ENCODE measurements around the gene CFAP221.

Gene CFAP221

DNA sequence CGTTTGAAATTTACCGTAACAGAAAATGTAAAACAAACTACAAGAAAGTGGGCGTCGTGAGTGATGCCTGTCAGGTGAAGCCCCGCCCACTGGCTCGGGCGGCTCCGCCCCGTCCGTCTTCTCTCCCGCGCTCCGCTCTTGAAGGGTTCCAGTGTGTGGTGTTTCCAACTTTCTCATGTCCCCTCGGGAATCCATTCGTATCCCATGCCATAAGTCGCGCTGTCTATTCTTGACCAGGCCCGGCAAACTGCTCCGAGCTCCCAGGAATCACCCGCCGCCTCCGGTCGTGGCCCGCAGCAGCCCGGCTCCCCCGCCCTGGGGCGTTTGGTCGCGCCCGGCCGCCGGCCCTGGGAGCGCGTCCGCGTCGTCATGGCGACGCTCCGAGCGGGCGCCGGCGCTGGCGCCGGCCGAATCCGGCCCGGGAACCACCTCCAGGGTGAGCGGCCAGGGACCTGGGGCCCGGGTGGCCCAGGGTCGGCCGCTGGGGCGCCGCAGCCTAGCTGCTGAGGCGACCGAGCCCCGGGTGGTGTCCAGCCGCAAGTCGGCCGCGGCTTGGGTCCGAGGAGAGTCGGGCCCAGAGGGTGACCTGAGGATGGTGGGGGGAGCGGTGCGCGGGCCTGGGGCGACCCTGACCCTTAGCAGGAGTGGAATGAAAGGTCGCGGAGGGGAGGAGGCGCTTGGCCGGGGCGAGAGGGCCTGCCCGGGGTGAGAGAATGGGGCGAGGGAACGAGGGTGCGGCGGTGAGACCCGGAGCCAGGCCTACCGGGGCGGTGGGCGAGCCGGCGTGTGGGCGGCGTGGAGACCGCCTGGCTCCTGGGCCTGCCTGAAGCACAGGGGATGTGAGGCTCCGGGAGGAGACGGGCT lies at the start of gene CFAP221:
Gene CFAP221 (plus strand): TSS at position 375 of the 864 bp plus-strand sequence. CDS start 1,683 bp downstream, outside the sequence.
- H3K36me3 ChIP-seq (ENCODE audit: insufficient read depth, low read length) = no peaks in the 10 kb centered on the region
- H3K9ac ChIP-seq (ENCODE audit: low read depth, low read length) = peak within 1 kb of the TSS; percentile 87
- H3K4me1 ChIP-seq (ENCODE audit: insufficient read depth, low read length) = no peaks in the 10 kb centered on the region
- H3K9me3 ChIP-seq (ENCODE audit: control insufficient read depth, insufficient read depth, low read length) = no peaks in the 10 kb centered on the region

DNA sequence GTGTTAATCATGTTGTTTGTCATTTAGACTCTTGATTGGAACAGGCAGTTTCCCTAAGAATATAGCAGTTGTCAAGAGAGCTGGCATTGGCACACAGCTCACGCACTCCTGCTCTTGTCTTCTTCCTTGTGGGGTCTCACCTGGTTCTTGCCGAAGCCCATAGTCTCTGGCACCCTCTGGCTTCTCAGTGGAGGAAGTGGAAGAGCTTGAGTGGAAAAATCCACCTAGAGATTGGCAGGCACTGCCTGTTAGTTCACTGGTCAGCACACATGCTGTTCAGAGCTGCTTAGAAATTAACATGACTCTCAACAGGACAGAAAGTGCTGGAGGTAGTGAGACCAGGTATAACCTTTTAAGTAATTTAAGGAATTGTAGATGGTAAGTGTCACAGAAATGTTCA lies 48.3 kb upstream of the CFAP221 start:
- Histone ChIP-seq H3K36me3 (ENCODE audit: insufficient read depth, low read length) (no peaks in the 10 kb centered on the region), H3K4me1 (ENCODE audit: insufficient read depth, low read length) (peaks cover 10% of the 10 kb centered on the region), H3K9me3 (ENCODE audit: control insufficient read depth, insufficient read depth, low read length) (peaks cover 3% of the 10 kb centered on the region; the same call in 1 of the 2 replicates), H3K9ac (ENCODE audit: low read depth, low read length) (no peak overlapping the region)

DNA sequence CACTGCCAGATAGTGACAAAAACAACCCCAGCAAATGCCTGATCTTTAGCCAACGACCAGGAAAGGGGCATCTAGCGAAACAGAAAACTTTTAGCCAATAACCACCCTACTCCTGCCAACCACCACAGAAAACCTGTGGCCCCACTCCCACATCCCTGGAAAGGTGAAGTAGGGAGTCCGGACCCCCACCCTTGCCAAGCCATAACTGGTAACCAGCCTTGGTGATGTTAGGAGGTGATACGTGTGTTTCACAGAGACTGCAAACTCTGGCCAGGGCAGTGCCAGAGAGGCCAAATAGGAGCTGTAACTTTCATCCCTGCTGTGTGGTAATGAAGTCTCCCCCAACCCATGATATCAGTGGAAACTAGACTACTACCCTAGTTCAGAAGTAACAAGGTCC lies 47.6 kb upstream of the CFAP221 start:
- Histone ChIP-seq H3K9me3 (ENCODE audit: control insufficient read depth, insufficient read depth, low read length) (peaks cover 3% of the 10 kb centered on the region; the same call in 1 of the 2 replicates), H3K4me1 (ENCODE audit: insufficient read depth, low read length) (peaks cover 7% of the 10 kb centered on the region), H3K9ac (ENCODE audit: low read depth, low read length) (no peak overlapping the region), H3K36me3 (ENCODE audit: insufficient read depth, low read length) (no peaks in the 10 kb centered on the region)

DNA sequence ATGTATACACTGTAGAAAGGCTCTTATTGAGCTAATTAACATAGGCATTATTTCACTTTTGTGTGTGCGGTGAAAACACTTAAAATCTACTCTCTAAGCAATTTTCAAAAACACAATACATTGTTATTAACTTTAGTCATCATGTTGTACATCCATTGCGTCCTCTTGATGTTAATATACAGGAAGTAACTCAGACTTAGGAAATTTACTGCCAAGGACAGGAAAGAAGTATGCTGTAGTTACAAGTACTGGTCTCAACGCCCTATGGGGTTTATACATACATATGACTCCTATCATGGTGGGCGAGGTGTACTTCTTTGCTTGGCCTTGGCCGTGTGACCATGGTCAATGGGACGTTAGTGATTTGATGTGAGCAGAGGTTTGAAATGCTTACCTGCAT lies 35.5 kb upstream of the CFAP221 start:
- Histone ChIP-seq H3K36me3 (ENCODE audit: insufficient read depth, low read length) (no peaks in the 10 kb centered on the region), H3K9me3 (ENCODE audit: control insufficient read depth, insufficient read depth, low read length) (no peaks in the 10 kb centered on the region; the same call in 1 of the 2 replicates), H3K4me1 (ENCODE audit: insufficient read depth, low read length) (no peaks in the 10 kb centered on the region), H3K9ac (ENCODE audit: low read depth, low read length) (no peak overlapping the region)

DNA sequence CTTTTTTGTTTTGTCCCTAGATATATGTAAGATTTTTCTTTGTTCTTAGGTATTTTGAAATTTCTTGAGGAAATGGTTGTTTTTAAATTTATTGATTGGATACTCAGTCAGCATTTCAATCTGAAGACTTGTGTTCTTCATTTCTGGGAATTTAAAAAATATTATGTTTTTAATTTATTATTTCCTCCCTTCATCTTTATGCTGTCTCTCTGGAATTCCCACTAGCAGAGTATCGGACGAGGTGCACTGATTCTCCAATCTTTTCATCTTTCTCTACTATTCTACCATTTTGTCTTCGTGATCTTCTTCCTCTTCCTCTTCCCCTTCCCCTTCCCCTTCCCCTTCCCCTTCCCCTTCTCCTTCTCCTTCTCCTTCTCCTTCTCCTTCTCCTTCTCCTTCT lies 32.3 kb upstream of the CFAP221 start:
- Histone ChIP-seq H3K36me3 (ENCODE audit: insufficient read depth, low read length) (no peaks in the 10 kb centered on the region), H3K9ac (ENCODE audit: low read depth, low read length) (no peak overlapping the region), H3K4me1 (ENCODE audit: insufficient read depth, low read length) (no peaks in the 10 kb centered on the region), H3K9me3 (ENCODE audit: control insufficient read depth, insufficient read depth, low read length) (no peaks in the 10 kb centered on the region; the same call in 1 of the 2 replicates)

DNA sequence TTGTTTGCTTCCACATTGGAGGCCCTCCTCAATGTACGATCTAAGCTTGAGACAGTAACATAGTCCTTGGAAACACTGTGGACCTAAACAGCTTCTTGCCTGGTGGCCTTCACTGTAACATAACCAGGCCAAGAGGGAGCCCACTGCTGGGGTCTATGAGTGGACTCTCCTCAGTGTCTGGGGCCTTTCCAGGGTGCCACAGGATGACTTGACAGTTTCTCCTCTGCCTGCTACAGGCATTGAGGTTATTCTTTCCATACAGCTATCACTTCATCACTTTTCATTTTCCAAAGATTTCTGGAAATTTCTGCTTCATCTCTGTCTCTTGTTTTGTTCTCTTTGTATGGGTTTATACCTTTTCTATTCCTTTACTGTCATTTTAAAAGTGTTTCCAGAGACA lies 31.3 kb upstream of the CFAP221 start:
- H3K4me1 ChIP-seq (ENCODE audit: insufficient read depth, low read length) = no peaks in the 10 kb centered on the region
- no peaks in the 10 kb centered on the region for H3K36me3 ChIP-seq (ENCODE audit: insufficient read depth, low read length)
- H3K9ac ChIP-seq (ENCODE audit: low read depth, low read length) = no peak overlapping the region

DNA sequence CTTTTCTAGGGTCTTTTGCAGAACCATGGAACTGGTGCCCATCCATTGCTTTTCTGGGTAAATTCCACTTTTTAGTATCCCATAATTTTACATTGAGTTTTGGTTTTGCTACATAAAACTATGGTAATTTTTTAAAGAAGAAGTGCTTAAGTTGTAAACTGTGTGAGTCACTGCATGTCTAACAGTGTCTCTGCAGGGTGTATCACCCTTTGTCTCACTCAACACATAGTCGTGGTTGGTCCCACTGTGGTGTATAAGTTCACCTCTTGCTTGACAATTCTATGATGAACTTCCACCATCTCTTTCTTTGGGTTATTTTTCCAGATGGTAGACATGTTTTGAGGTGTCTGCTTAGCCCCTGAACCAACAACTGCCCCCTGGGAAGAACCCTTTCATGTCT lies 30.4 kb upstream of the CFAP221 start:
- H3K9me3 ChIP-seq (ENCODE audit: control insufficient read depth, insufficient read depth, low read length) = no peaks in the 10 kb centered on the region; the same call in 1 of the 2 replicates
- H3K9ac ChIP-seq (ENCODE audit: low read depth, low read length) = no peak overlapping the region
- H3K36me3 ChIP-seq (ENCODE audit: insufficient read depth, low read length) = no peaks in the 10 kb centered on the region
- H3K4me1 ChIP-seq (ENCODE audit: insufficient read depth, low read length) = no peaks in the 10 kb centered on the region

More for the DNA sequence above, 31.3 kb upstream of the CFAP221 start:
- H3K9me3 ChIP-seq (ENCODE audit: control insufficient read depth, insufficient read depth, low read length) = no peaks in the 10 kb centered on the region; the same call in 1 of the 2 replicates

DNA sequence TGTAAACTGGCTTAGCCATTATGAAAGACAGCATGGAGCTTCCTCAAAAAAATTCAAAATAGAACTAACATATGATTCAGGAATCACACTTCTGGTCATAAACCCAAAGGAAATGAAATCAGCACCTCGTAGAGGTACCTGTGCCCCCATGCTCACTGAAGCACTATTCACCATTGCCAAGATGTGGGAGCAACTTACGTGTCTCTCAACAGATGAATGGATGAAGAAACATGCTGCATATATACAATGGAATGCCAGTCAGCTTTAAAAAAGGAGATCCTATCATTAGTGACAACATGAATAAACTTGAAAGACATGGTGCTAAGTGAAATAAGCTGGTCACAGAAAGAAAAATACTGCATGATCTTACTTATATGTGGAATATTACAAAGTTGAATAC lies 28.1 kb upstream of the CFAP221 start:
- Histone ChIP-seq H3K9ac (ENCODE audit: low read depth, low read length) (no peak overlapping the region), H3K9me3 (ENCODE audit: control insufficient read depth, insufficient read depth, low read length) (no peaks in the 10 kb centered on the region; the same call in 1 of the 2 replicates), H3K36me3 (ENCODE audit: insufficient read depth, low read length) (no peaks in the 10 kb centered on the region), H3K4me1 (ENCODE audit: insufficient read depth, low read length) (no peaks in the 10 kb centered on the region)

DNA sequence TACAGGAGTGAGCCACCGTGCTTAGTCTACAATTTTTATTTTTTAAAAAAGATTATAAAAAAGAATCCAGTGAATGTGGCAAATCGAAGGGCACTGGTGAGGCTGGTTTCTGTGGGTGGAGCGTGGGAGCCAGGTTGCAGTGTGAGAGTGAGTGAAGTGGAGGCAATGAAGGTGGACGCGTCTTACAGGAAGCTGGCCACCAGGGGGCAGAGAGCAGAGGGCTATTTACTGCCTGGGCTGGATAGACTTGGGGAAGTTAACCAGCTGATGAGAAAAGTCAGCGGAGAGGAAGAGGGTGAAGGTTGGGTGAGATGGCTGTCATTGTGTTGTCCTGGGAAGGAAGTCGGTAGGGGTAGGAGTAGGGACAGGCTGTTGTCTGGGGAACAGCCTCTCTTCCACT lies 26.8 kb upstream of the CFAP221 start:
- Histone ChIP-seq H3K9ac (ENCODE audit: low read depth, low read length) (no peak overlapping the region), H3K9me3 (ENCODE audit: control insufficient read depth, insufficient read depth, low read length) (no peaks in the 10 kb centered on the region; the same call in 1 of the 2 replicates), H3K4me1 (ENCODE audit: insufficient read depth, low read length) (no peaks in the 10 kb centered on the region), H3K36me3 (ENCODE audit: insufficient read depth, low read length) (no peaks in the 10 kb centered on the region)

DNA sequence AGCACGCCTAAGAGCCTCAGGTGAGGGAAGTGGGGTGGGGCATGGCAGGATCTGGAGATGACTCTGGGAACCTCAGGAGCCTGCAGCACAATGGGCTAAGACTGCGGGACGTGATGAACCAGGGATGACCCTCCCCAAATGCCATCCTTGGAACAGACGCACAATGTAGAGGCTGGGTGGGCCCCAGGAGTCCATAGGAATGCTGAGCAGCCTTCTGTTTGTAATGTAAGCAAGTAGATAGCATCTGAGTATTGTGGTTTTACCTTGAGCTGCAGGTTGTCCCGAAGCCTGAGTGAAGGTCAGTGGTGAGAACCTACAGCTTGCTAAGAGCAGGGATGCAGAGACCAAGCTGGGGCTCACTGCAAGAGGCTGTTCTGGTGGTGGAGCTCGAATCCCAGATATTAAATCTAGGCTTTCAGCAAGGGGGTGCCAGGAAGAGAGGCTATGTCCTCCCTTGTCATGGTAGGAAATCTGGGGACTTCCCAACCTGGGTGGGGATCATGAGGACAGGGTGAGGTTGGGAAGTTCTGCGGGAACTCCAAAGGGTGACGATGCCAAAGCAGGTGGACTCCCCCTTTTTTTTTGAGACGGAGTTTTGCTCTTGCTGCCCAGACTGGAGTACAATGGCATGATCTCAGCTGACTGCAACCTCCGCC lies 25.7 kb upstream of the CFAP221 start:
- no peak overlapping the region for H3K9ac ChIP-seq (ENCODE audit: low read depth, low read length)
- H3K36me3 ChIP-seq (ENCODE audit: insufficient read depth, low read length) = no peaks in the 10 kb centered on the region
- peaks cover 5% of the 10 kb centered on the region; the same call in 1 of the 2 replicates for H3K4me1 ChIP-seq (ENCODE audit: insufficient read depth, low read length)
- H3K9me3 ChIP-seq (ENCODE audit: control insufficient read depth, insufficient read depth, low read length) = no peaks in the 10 kb centered on the region

DNA sequence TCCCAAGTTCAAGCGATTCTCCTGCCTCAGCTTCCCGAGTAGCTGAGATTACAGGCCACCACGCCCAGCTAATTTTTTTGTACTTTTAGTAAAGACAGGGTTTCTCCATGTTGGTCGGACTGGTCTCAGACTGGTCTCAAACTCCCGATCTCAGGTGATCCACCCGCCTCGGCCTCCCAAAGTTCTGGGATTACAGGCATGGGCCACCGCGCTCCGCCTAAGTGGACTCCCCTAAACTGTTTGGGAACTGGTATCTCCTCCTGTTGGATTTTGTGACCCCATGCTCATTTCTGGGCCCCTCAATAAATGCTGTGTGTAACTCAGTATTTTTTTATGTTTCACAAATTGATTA lies 25.2 kb upstream of the CFAP221 start:
- Histone ChIP-seq H3K9ac (ENCODE audit: low read depth, low read length) (no peak overlapping the region), H3K4me1 (ENCODE audit: insufficient read depth, low read length) (peaks cover 5% of the 10 kb centered on the region; the same call in 1 of the 2 replicates), H3K36me3 (ENCODE audit: insufficient read depth, low read length) (no peaks in the 10 kb centered on the region), H3K9me3 (ENCODE audit: control insufficient read depth, insufficient read depth, low read length) (no peaks in the 10 kb centered on the region)

DNA sequence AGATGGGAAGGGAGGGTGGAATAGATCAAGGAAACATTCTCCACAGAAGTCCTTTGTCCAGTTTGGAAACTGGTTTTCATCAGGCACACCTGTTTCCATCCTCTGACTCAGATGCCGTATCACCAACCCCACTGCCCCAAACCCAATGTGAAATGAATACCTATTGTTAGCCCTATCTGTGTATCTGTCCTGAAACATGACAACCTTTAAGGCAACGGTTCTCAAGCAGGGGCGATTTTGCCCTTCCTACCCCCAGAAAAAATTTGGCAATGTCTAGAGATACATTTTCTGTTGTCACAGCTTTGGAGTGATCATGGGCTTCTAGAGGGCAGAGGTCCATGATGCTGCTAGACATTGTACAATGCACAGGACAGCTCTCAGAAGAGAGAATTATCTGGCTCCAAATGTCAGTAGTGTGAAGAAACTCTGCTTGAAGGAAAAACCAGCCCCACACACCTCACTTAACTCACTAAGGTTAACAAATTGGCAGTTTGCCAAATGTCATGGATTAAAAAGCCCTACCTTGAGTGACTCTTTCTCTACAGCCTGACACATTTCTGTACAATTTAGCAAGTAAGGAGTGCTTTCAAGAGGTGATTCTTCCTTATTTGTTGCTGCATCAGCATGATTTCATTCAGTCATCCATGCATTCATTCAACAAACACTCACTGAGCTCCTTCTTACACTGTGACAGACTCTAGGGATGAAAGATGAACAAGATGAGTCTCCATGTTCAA lies 23.4 kb upstream of the CFAP221 start:
- Histone ChIP-seq H3K4me1 (ENCODE audit: insufficient read depth, low read length) (peaks cover 5% of the 10 kb centered on the region; the same call in 1 of the 2 replicates), H3K9ac (ENCODE audit: low read depth, low read length) (no peak overlapping the region), H3K9me3 (ENCODE audit: control insufficient read depth, insufficient read depth, low read length) (no peaks in the 10 kb centered on the region), H3K36me3 (ENCODE audit: insufficient read depth, low read length) (no peaks in the 10 kb centered on the region)

DNA sequence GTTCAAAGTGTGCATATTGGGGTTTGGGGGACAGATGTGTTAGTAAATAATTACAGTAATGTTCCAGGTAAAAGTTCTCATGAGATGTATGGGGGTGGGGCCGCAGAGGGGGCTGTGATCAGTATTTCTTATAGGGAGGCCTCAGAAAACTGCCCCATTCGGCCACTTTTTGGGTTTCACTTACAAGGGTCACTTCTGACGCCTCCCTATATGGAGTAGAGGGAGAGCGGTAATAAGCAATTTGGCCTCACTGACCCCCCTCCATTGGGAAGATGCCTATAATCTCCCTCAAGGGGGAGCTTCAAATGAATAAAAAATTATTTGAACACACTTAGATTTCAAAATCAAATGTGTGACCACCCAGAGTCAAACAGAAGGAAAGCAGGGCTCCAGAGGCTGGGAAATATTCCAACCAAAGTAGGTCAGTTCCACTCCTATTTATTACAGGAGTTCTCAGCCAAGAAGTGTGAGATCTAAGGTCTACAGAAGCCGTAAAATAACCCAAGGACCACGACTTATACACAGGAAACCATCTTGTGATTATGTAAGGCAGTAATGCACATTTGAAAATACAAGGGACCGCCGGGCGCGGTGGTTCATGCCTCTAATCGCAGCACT lies 22.7 kb upstream of the CFAP221 start:
- Histone ChIP-seq H3K4me1 (ENCODE audit: insufficient read depth, low read length) (peaks cover 5% of the 10 kb centered on the region; the same call in 1 of the 2 replicates), H3K9ac (ENCODE audit: low read depth, low read length) (no peak overlapping the region), H3K36me3 (ENCODE audit: insufficient read depth, low read length) (no peaks in the 10 kb centered on the region), H3K9me3 (ENCODE audit: control insufficient read depth, insufficient read depth, low read length) (no peaks in the 10 kb centered on the region)

DNA sequence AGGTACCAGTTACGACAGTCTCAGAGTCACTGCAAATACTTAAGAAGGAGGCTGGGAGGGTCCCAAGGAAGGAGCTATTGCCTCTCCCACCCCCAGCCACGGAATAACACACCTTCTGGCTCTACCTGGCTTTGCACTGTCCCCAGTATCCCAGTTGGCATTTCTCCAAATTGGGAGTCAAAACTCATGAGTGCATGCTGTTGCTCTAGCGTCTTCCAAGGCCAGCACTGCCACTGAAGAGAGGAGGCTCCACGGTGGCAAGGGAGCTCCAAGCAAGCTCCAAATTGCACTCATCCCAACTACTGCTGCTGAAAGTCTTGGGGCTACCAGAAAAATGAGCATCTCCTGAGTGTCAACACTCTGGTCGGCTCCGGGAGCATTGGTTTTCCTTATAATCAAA lies 21.6 kb upstream of the CFAP221 start:
- Histone ChIP-seq H3K36me3 (ENCODE audit: insufficient read depth, low read length) (no peaks in the 10 kb centered on the region), H3K4me1 (ENCODE audit: insufficient read depth, low read length) (peaks cover 14% of the 10 kb centered on the region), H3K9ac (ENCODE audit: low read depth, low read length) (no peak overlapping the region), H3K9me3 (ENCODE audit: control insufficient read depth, insufficient read depth, low read length) (no peaks in the 10 kb centered on the region)
